ENCODE measurements around the gene TMEM63C. TPM values are rescaled to one million over a fixed set of nuclear protein-coding genes. Genes with fewer than 3 reads are reported as not detected.
"Not testable (repeated sequence)": the region's sequence is repeated elsewhere in the genome, so short reads cannot be mapped to it uniquely, and the experiment has no call there.

TMEM63C gene
- total RNA-seq, 4 donors from 2014 or later: 0.98 to 1.9 TPM; not detected in 2

DNA sequence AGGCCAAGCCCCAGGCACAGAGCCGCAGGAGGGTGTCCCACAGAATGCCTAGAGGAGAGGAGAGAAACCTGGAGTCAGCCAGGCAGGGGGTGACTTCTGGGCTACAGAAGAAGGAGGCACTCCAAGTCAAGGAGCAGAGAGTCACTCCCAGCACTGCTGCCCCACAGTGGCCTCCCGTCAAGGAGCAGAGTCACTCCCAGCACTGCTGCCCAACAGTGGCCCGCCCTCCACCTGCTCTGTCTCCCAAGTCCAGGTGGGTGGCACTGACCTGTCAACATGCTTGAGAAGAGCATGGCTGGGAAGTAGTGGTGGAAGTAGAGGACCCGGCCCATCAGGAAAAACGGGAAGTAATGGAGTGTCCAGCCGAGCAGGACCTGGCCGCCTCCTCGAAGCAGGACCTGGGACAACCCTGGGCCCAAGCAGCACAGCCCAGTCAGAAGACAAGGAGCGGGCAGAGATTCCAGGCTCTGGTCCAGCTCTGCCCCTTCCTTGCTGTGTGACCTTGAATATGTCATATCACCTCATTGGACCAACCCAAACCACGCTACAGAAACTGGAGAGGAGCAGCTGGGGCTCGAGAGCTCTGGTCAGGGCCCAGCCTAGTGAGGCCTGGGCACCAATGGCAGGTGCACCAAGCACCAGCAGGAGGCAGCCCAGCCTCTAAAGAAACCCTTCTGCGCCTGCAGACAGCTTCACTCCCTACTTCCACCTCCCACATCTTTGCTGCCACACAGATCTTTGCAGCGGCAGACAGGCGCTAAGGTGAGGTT lies 97.0 kb downstream of the TMEM63C start:
- H3K27ac ChIP-seq: no peak overlapping the region
- DNase-seq: no peak
- no peaks in the 10 kb centered on the region for H3K27me3 ChIP-seq
- intact Hi-C loops (cut with DNase I; ENCODE audit: low total_unique reads): no loop called here
- TF ChIP-seq POLR2A (IDR thresholded peaks at IDR 0.05): no peak
- TF ChIP-seq, protein P1, sequence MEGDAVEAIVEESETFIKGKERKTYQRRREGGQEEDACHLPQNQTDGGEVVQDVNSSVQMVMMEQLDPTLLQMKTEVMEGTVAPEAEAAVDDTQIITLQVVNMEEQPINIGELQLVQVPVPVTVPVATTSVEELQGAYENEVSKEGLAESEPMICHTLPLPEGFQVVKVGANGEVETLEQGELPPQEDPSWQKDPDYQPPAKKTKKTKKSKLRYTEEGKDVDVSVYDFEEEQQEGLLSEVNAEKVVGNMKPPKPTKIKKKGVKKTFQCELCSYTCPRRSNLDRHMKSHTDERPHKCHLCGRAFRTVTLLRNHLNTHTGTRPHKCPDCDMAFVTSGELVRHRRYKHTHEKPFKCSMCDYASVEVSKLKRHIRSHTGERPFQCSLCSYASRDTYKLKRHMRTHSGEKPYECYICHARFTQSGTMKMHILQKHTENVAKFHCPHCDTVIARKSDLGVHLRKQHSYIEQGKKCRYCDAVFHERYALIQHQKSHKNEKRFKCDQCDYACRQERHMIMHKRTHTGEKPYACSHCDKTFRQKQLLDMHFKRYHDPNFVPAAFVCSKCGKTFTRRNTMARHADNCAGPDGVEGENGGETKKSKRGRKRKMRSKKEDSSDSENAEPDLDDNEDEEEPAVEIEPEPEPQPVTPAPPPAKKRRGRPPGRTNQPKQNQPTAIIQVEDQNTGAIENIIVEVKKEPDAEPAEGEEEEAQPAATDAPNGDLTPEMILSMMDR (IDR thresholded peaks at IDR 0.05): no peak
- H3K9me3 ChIP-seq: peaks cover 0 to 4% of the 10 kb centered on the region in 2 donors
- H3K36me3 ChIP-seq: no peaks in the 10 kb centered on the region
- H3K4me1 ChIP-seq: no peaks in the 10 kb centered on the region
- no peak overlapping the region for H3K4me3 ChIP-seq

DNA sequence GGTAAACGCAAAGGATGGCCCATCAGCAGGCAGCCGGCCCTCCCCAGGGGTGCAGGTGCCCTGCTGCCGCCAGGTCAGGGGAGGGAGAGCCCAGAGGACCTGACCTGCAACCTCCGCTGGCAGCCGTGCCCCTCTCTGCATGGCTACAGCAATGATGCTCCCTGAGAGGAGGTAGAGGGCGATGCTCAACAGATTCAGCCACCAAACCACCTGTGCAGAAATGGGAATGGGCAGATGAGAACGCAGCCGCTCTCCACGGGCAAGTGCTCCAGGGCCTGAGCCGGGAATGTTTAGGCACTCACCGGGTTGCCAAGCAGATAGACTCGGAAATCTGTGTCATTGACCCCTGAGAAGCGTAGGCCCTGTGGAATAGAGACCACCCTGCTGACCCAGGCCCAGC lies 98.1 kb downstream of the TMEM63C start:
- no peak overlapping the region for H3K27ac ChIP-seq
- no peaks in the 10 kb centered on the region for H3K27me3 ChIP-seq
- no peak overlapping the region for H3K4me3 ChIP-seq
- intact Hi-C loops (cut with DNase I; ENCODE audit: low total_unique reads): no loop called here
- TF ChIP-seq POLR2A (IDR thresholded peaks at IDR 0.05): no peak
- TF ChIP-seq, protein P1 (IDR thresholded peaks at IDR 0.05): no peak
- H3K36me3 ChIP-seq: no peaks in the 10 kb centered on the region
- DNase-seq: no peak
- no peaks in the 10 kb centered on the region for H3K4me1 ChIP-seq
- H3K9me3 ChIP-seq: no peaks in the 10 kb centered on the region

DNA sequence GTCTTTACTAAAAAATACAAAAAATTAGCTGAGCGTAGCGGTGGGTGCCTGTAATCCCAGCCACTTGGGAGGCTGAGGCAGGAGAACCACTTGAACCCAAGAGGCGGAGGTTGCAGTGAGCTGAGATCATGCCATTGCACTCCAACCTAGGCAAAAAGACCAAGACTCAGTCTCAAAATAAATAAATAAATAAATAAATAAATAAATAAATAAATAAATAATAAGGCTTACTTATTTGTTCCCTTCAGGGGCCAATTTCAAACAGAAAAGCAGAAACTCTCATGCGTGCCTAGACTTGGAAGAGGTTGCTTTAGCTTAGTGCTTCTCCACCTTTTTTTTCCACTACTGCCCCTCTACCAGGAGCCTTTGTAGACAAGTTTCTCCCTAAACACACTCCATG lies 99.3 kb downstream of the TMEM63C start:
- H3K27ac ChIP-seq; H3K4me3 ChIP-seq; H3K27me3 ChIP-seq; H3K9me3 ChIP-seq; H3K4me1 ChIP-seq; DNase-seq; H3K36me3 ChIP-seq; intact Hi-C loops (cut with DNase I; ENCODE audit: low total_unique reads): not testable (repeated sequence)

DNA sequence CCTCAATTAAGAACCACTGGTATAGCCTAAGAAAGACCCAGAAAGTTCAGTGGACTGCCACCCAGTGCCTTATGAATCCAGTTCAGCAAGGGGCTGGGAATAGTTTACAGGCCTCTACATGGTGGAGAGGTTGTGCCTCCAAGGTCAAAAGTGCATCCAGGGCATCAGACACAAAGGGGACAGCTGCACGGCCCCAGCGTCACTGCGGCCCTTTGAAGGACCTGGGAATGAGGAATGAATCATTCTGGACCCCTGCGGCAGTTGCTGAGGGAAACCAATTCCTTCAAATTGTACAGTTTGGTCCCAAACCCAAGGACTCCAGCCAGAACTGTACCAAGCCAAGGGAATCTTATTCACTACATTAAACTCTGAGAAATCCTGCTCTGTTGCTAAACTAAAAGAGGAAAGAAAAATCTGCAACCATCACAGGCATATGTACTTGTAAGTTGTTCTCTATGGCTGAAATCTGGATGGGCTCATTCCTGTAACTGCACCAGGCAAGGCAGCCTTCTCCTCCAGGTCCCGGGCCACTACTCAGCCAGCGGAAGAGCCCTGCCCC lies 100.3 kb downstream of the TMEM63C start:
- TF ChIP-seq, protein P1 (IDR thresholded peaks at IDR 0.05): no peak
- TF ChIP-seq POLR2A (IDR thresholded peaks at IDR 0.05): no peak
- H3K36me3 ChIP-seq: no peaks in the 10 kb centered on the region
- intact Hi-C loops (cut with DNase I; ENCODE audit: low total_unique reads): no loop called here
- H3K4me3 ChIP-seq: no peak overlapping the region
- no peaks in the 10 kb centered on the region for H3K27me3 ChIP-seq
- H3K9me3 ChIP-seq: no peaks in the 10 kb centered on the region
- no peak for DNase-seq
- H3K4me1 ChIP-seq: no peaks in the 10 kb centered on the region
- no peak overlapping the region for H3K27ac ChIP-seq

DNA sequence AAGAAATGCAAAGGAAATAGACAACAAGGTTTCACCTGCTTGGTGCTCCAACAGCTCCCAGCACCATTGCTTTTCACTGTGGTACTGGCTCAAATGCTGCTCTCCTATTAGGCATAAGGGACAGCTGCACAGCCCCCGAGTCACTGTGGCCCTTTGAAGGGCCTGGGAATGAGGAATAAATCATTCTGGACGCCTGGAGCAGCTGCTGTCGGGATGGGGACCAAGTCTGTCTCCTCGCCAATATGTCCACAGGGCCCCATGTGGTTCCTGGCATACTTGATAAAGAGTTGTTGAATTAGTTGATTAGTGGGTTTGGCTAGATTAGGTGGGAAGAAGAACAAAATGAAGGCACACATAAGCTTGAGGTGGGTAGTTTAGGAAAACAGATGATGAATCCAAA lies 102.5 kb downstream of the TMEM63C start:
- H3K4me3 ChIP-seq: no peak overlapping the region
- intact Hi-C loops (cut with DNase I; ENCODE audit: low total_unique reads): no loop called here
- no peaks in the 10 kb centered on the region for H3K36me3 ChIP-seq
- H3K27ac ChIP-seq: no peak overlapping the region
- no peaks in the 10 kb centered on the region for H3K4me1 ChIP-seq
- no peak for DNase-seq
- H3K27me3 ChIP-seq: no peaks in the 10 kb centered on the region
- no peak for TF ChIP-seq POLR2A (IDR thresholded peaks at IDR 0.05)
- TF ChIP-seq, protein P1 (IDR thresholded peaks at IDR 0.05): no peak
- H3K9me3 ChIP-seq: no peaks in the 10 kb centered on the region
